Breast epithelium (tissue), 4 donors: ENCODE results near the gene PTPRK. TPM values are rescaled to one million over a fixed set of nuclear protein-coding genes. Genes with fewer than 3 reads are reported as not detected.

Source experiments
- DNase-seq, 2 donors: peaks; one replicate each; pipeline ENCODE4 v3.0.0-alpha.2; 2019; ENCODE audit warnings: low spot score in 2 of 2
- H3K27ac ChIP-seq, 2 donors: fragments of 200-600 bp; sonication (generic) in 1 of 2; one replicate each; pipeline ENCODE4 v1.5.1; 2016 to 2019; ENCODE audit warnings: mild to moderate bottlenecking in 1 of 2
- H3K27me3 ChIP-seq, 2 donors: fragments of 200-600 bp; sonication (generic) in 1 of 2; one replicate each; pipeline versions ENCODE4 v1.5.1 to v1.6.0; 2017 to 2019; ENCODE audit warnings: control low read depth in 1 of 2, mild to moderate bottlenecking in 1 of 2
- H3K36me3 ChIP-seq: fragments of 200-600 bp; one replicate; pipeline ENCODE4 v1.5.1; 2019
- H3K4me1 ChIP-seq, 2 donors: fragments of 200-600 bp; sonication (generic); one replicate each; pipeline ENCODE4 v1.5.1; 2016 to 2019; ENCODE audit warnings: control low read depth in 1 of 2
- H3K4me3 ChIP-seq, 3 donors: fragments of 200-600 bp; sonication (generic); 1 replicate in 2 of 3; 2 replicates in 1 of 3; pipeline ENCODE4 v1.5.1; 2016 to 2019; ENCODE audit warnings: mild to moderate bottlenecking in 3 of 3, moderate library complexity in 2 of 3
- H3K9me3 ChIP-seq, 2 donors: fragments of 200-600 bp; sonication (generic) in 1 of 2; one replicate each; pipeline ENCODE4 v1.5.1; 2016 to 2019; ENCODE audit warnings: control low read depth in 1 of 2
- CTCF ChIP-seq, 3 donors: fragments of 450-650 bp; IDR thresholded peaks; one replicate each; pipeline ENCODE4 v1.5.1; 2016 to 2017; ENCODE audit warnings: antibody characterized with exemption in 3 of 3, mild to moderate bottlenecking in 3 of 3, moderate library complexity in 3 of 3
- POLR2A ChIP-seq: fragments of 450-650 bp; IDR thresholded peaks from one replicate; pipeline ENCODE4 v1.6.1; 2016; ENCODE audit warnings: antibody characterized with exemption, mild to moderate bottlenecking, moderate library complexity
- POLR2AphosphoS5 ChIP-seq, 3 donors: sonication (generic); formaldehyde crosslinking; IDR thresholded peaks; one replicate each; pipeline ENCODE4 v1.6.1; 2017; ENCODE audit warnings: antibody characterized with exemption in 3 of 3
- intact Hi-C: fragments of 100-400 bp; cut with DNase I; formaldehyde crosslinking; loops from one replicate; pipeline ENCODE4 v1.15.1; 2023; ENCODE audit warnings: low total_unique reads
- total RNA-seq, 3 donors: library from RNA; depleted of rRNA; stranded (reverse); fragments of >200 nt; gene quantifications; one replicate each; pipeline ENCODE4 v1.1.0, GENCODE V29; 2016

The PTPRK gene
- total RNA-seq, 3 donors from 2014 or later = 29.1 to 134 (median 77.0) TPM

DNA sequence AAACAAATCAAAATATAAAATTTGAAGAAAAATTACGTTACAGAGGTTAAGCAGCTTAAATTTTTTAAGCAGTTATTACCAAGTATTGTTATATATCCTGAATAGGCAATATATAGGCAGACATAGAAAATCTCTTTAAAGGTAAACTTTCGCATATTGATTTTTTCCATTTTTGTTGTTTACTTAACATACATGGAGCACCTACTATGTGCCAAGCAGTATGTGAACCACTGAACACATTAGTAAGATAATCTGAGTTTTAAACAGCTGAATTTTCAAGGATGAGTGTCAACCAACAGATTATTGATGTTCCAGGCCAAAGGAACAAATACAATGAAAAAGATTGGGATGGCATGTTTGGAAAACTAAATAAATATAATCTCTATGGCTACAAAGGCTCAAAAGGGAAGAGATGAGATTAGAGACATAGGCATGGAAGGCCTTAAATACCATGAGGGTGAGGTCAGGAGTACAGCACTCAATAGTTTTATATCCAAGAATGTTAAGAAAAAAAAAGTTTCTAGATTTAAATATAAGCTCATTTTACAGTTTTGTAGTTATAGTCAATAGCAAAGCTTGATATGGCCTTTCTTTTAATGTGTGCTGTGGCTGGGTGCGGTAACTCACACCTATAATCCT lies 277.5 kb downstream of the PTPRK start:
- Histone ChIP-seq H3K4me3 (no peak overlapping the region), H3K27ac (no peak overlapping the region), H3K9me3 (no peaks in the 10 kb centered on the region), H3K36me3 (no peaks in the 10 kb centered on the region), H3K4me1 (no peaks in the 10 kb centered on the region), H3K27me3 (no peaks in the 10 kb centered on the region)
- DNase-seq = no peak
- no peak for TF ChIP-seq POLR2AphosphoS5 (IDR thresholded peaks at IDR 0.05)
- TF ChIP-seq POLR2A = no peak
- TF ChIP-seq CTCF (IDR thresholded peaks at IDR 0.05) = no peak
- intact Hi-C loops = no loop called here

DNA sequence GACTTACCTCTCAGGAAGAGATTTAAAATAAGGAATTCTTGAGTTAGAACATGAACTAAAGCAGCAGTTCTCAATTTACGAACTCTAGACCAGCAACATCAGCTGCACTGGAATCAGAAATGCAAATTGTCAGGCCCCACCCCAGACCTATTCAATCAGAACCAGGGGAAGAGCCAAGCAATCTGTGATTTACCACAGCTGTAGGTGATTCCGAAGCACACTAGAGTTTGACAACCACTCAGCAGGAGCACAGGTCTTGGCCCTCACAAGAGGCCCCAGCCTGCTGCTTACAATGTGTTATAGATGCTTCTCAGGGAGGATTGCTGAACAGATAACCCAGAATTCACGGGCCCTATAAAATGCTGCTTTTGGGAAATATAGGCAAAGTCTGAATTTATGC lies 279.2 kb downstream of the PTPRK start:
- H3K9me3 ChIP-seq = no peaks in the 10 kb centered on the region
- H3K27me3 ChIP-seq = no peaks in the 10 kb centered on the region
- intact Hi-C loops = no loop called here
- H3K4me3 ChIP-seq = no peak overlapping the region
- no peaks in the 10 kb centered on the region for H3K4me1 ChIP-seq
- no peak overlapping the region for H3K27ac ChIP-seq
- H3K36me3 ChIP-seq = no peaks in the 10 kb centered on the region
- TF ChIP-seq POLR2AphosphoS5 (IDR thresholded peaks at IDR 0.05) (no peak), CTCF (IDR thresholded peaks at IDR 0.05) (no peak), POLR2A (no peak)
- no peak for DNase-seq

DNA sequence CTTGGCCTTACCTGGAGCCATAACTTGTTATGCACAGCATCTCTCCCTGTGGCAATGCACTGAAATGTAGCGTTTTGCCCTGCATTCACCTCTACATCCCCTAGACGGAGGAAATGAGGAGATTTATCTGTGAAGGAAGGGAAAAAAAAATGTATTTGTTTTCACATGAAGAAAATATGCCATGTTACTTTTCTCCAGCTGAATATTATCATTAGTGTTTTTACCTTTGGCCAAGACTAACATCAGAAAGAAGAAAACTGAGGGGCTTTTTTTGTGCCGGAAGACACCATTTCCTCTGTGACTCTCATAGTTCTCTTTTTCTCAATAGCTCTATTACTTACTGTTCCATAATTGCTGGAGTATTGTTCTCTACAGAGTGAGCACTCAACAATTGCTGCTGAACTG lies 280.4 kb downstream of the PTPRK start:
- H3K9me3 ChIP-seq = no peaks in the 10 kb centered on the region
- H3K27me3 ChIP-seq = no peaks in the 10 kb centered on the region
- no peak for DNase-seq
- H3K27ac ChIP-seq = no peak overlapping the region
- no peaks in the 10 kb centered on the region for H3K4me1 ChIP-seq
- no peak overlapping the region for H3K4me3 ChIP-seq
- no peaks in the 10 kb centered on the region for H3K36me3 ChIP-seq
- intact Hi-C loops = no loop called here
- no peak for TF ChIP-seq POLR2A
- no peak for TF ChIP-seq POLR2AphosphoS5 (IDR thresholded peaks at IDR 0.05)
- no peak for TF ChIP-seq CTCF (IDR thresholded peaks at IDR 0.05)

DNA sequence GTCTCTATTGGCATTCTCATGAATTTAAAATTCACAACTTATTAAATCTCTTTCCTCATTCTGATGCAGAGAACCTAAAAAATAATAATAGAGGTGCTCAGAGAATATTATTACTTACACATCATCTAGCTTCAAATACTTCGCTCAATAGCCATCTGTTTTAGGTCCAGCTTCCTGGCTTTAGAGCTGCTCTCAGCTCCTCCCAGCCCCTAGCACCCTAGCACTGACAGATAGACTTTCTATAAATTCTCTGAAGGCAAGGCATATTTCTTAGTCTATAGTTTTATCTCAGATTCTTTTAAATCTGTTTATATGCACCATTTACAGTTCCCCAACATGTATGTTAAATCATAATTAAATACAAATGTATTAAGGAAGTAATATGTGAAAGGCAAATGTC lies 281.3 kb downstream of the PTPRK start:
- Histone ChIP-seq H3K4me1 (no peaks in the 10 kb centered on the region), H3K9me3 (no peaks in the 10 kb centered on the region), H3K27me3 (no peaks in the 10 kb centered on the region), H3K36me3 (no peaks in the 10 kb centered on the region), H3K27ac (no peak overlapping the region), H3K4me3 (no peak overlapping the region)
- no peak for DNase-seq
- intact Hi-C loops = no loop called here
- TF ChIP-seq CTCF (IDR thresholded peaks at IDR 0.05) = no peak
- TF ChIP-seq POLR2AphosphoS5 (IDR thresholded peaks at IDR 0.05) = no peak
- TF ChIP-seq POLR2A = no peak

GRCh38 chr6:128238225-128238624 lies 282.2 kb downstream of the PTPRK start:
- Histone ChIP-seq H3K27ac (no peak overlapping the region), H3K9me3 (no peaks in the 10 kb centered on the region), H3K4me1 (no peaks in the 10 kb centered on the region), H3K36me3 (no peaks in the 10 kb centered on the region), H3K27me3 (no peaks in the 10 kb centered on the region), H3K4me3 (no peak overlapping the region)
- intact Hi-C loops = no loop called here
- no peak for DNase-seq
- no peak for TF ChIP-seq POLR2A
- TF ChIP-seq CTCF (IDR thresholded peaks at IDR 0.05) = no peak
- TF ChIP-seq POLR2AphosphoS5 (IDR thresholded peaks at IDR 0.05) = no peak
